ENCODE results near the gene NSD2.
A peak's percentile ranks its signal among the peaks of the same experiment; 100 is the strongest.
"Not testable (repeated sequence)": the region's sequence is repeated elsewhere in the genome, so short reads cannot be mapped to it uniquely, and the experiment has no call there.

Gene NSD2

DNA sequence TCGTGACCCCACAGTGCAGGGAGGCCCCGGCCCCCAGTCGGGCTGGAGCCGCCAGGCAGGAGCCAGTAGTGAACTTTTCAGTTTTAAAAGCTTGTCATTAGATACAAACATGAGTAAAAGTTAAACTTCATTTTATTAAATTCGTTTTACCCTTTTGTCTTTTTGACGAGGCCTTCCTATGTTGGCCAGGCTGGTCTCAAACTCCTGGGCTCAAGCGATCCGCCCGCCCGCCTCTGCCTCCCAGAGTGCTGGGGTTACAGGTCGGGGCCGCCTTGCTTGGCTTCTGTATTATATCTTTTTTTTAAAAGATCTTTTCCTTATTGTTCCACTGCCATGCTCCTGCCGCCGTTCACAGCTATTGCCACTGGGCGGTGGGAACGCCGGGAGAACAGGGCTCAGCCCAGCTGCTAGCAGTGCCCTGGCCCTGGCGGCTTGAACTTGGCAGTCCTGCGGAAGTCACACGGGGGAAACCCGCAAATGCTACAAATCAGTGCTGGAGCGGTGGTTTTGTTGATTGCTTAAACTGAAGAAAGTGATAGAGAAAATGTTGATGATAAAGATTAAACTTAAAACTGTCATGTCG lies 138.5 kb downstream of the NSD2 start:
- peak; percentile 34 to 69 for DNase-seq

DNA sequence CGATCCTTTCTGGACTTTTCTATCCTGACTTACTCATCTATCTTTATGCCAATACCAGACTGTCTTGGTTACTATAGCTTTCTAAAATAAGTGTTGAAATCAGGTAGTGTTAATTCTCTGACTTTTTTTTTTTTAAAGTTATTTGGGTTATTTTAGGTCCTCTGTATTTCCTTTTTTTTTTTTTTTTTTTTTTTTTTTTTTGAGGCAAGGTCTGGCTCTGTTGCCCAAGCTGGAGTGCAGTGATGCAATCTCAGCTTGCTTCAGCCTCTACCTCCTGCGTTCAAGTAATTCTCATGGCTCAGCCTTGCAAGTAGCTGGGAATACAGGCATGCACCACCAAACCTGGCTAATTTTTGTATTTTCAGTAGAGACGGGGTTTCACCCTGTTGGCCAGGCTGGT lies 140.4 kb downstream of the NSD2 start:
- DNase-seq = no peak

DNA sequence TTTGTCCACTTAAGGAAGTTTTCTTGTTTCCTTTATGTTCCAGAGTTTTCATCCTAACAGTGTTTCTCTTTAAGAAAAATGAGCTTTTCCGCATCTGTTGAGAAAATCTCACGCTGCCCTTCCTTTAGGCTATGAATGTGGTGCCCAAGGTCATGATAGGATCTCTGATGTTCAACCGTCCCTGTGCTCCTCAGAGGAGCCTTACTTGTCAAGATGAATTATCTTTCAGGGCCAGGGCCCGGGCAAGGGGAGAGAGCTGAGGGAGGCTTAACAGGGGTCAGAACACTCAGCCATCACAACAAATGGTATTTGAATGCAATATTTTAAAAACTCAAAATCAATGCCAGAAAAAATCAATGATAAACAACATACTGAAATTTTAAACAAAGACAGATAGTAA lies 143.8 kb downstream of the NSD2 start:
- DNase-seq = no peak

DNA sequence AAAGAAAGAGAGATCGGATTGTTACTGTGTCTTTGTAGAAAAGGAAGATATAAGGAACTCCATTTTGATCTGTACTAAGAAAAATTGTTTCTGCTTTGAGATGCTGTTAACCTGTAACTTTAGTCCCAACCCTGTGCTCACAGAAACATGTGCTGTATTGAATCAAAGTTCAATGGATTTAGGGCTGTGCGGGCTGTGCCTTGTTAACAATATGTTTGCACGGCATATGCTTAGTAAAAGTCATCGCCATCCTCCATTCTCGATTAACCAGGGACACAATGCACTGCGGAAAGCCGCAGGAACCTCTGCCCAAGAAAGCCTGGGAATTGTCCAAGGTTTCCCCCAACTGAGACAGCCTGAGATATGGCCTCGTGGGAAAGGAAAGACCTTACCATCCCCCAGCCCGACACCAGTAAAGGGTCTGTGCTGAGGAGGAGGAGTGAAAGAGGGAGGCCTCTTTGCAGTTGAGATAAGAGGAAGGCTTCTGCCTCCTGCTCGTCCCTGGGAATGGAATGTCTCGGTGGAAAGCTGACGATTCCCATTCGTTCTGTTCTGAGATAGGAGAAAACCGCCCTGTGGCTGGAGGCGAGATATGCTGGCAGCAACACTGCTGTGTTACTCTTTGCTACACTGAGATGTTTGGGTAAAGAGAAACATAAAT lies 150.3 kb downstream of the NSD2 start:
- not testable (repeated sequence) for DNase-seq

DNA sequence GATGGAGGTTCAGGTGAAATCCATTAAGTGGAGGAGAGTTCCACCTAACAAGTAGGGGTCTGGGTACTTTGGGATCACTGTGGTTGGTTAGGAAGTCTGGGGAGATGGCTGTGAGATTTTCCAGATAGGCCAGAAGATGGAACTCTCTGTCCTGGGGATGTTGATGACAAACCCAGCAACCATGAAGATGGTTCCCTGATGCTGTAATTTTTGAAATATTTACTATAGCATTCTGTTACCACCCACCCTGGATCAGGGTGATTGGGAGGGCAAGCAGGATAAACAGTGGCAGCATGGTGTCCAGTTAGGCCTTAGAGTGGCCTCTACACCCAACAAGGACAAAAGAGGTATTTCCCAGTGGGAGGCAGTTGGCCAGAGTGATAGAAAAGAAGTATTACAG lies 153.5 kb downstream of the NSD2 start:
- no peak for DNase-seq

DNA sequence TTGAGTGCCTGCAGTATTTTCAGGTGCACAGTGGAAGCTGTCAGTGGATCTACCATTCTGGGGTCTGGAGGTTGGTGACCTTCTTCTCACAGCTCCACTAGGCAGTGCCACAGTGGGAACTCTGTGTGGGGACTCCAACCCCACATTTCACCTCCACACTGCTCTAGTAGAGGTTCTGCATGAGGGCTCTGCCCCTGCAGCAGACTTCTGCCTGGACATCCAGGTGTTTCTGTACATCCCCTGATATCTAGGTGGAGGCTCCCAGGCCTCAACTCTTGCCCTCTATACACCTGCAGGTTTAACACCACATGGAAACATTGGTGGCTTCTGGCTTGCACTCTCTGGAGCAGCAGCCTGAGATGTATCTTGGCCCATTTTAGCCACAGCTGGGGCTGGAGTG lies 154.6 kb downstream of the NSD2 start:
- no peak for DNase-seq

DNA sequence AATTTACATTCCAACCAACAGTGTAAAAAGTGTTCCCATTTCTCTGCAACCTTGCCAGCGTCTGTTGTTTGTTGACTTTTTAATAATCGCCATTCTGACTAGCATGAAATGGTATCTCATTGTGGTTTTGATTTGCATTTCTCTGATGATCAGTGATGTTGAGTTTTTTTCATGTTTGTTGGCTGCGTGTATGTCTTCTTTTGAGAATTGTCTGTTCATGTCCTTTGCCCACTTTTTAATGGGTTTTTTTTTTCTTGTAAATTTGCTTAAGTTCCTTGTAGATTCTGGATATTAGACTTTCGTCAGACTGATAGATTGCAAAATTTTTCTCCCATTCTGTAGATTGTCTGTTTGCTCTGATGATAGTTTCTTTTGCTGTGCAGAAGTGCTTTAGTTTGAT lies 155.9 kb downstream of the NSD2 start:
- DNase-seq = not testable (repeated sequence)

DNA sequence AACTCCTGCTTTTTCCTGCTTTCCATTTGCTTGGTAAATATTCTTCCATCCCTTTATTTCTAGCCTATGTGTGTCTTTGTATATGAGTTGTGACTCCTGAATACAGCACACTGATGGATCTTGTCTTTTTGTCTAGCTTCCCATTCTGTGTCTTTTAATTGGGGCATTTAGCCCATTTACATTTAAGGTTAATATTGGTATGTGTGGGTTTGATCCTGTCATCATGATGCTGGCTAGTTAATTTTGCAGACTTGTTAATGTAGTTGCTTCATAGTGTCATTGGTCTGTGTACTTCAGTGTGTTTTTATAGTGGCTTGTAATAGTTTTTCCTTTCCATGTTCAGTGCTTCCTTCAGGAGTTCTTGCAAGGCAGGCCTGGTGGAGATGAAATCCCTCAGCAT lies 160.0 kb downstream of the NSD2 start:
- not testable (repeated sequence) for DNase-seq
